AG20443 (cell line): ENCODE measurements around the gene RNF183.
"Not testable (repeated sequence)": the region's sequence is repeated elsewhere in the genome, so short reads cannot be mapped to it uniquely, and the experiment has no call there.

Experiments
- DNase-seq: peaks from one replicate; pipeline ENCODE4 v3.0.0; 2012; ENCODE audit warnings: low spot score, mixed read lengths

Gene RNF183

GRCh38 chr9:113316030-113316429, 12.9 kb upstream of the RNF183 start:
- DNase-seq: no peak

GRCh38 chr9:113315231-113315630, 12.1 kb upstream of the RNF183 start:
- no peak for DNase-seq

DNA sequence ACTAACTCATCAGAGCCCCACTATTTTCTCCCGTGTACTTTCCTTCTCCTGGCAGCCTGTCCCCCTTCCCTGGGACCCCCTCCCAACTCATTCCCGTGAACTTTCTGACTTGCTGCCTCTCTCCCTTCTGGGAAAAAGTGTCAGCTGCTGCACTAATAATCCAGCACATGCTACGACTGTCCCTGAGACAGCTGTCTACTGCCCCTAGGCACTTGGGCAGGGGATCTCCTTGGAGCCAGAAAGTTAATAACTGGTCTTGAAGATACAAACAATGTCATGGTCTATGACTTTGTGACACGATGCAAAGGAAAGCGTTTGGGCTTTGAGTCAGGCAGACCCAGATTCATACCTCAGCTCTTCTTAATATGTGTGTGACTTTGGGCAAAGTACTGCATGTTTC, 10.1 kb upstream of the RNF183 start:
- no peak for DNase-seq

GRCh38 chr9:113311961-113312360, 8.8 kb upstream of the RNF183 start:
- no peak for DNase-seq

DNA sequence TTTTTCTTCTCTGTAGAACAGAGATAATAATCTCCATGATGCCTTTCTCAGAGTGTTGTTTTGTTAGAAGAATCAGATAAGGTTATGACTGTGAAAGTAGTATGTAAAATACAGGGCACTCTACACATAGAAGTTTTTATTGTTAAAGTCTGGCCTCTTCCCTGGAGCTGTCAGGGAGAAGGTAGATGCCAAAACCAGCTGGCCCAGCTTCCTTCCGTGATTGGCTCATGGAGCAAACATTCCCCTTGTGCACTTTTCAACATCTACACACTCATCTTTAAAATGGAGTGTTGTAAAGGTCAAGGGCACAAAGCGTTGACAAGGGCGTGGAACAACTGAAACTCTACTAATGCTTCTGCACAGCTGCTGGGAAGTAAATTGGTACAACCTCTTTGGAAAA, 7.4 kb upstream of the RNF183 start:
- peak; percentile 19 for DNase-seq

GRCh38 chr9:113309204-113309813, 6.1 kb upstream of the RNF183 start:
- DNase-seq: peak; percentile 67

DNA sequence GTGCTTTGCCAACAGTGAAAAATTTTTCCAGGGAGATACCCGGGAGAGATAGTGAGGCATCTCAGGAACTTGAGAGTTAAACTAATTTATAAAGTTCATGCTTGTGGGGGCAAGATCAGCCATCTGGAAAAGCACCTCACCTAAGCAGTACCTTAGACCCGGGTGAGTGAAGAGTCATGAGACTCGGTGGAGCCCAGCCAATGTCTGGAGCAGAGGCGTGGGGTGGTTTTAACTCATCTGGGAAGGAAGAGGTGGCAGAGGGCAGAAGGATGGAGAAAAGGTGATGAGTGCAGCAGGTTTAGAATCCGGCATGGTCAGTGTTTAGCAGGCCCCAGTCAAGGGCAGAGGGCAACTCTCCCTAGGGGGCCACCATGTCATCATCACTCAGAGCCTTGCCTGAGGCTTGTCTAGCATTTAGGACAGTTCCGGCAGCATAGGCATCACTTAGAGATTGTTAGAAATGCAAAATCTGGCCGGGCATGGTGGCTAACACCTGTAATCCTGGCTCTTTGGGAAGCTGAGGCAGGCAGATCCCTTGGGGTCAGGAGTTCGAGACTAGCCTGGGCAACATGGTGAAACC, 4.3 kb upstream of the RNF183 start:
- no peak for DNase-seq

DNA sequence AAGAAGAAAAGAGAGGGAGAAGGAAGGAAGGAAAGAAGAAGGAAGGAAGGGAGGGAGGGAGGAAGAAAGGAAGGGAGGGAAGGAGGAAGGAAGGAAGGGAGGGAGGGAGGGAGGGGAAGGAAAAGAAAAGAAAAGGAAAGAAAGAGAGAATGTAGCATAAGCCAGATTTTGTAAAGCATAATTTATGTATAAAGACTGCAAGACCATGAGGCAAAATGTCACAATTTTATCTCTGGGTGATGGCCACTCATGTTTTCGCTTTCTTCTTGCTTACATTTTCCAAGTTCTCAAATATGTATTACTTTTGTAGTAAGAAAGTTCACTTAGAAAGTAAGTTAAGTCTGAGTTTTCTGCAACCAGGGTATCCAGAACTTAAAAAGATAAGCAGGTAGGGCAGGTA, 3.4 kb upstream of the RNF183 start:
- no peak for DNase-seq

DNA sequence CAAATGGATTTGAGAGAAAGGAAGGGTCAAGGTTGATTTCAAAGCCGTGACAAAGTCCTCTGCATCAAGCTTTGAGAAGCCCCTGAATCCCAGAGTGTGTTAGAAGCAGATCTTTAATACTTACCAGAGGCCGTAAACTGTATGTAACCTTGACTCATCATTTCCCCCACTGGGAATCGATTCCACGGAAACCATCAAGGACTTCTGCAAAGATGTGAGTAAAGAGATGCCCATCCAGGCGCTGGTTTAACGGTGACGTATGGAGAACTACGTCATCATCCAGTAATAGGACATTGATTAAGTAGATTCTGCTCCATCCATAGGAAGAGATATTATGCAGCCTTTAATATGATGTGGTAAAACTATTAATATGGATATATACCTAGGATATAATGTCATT, 1.6 kb downstream of the RNF183 start:
- no peak for DNase-seq

- DNase-seq: peak; percentile 16
These were observed 3.3 kb downstream of the RNF183 start for GRCh38 chr9:113299800-113300292.

- DNase-seq: no peak
These were observed 4.0 kb downstream of the RNF183 start for GRCh38 chr9:113298924-113299770.

- DNase-seq: no peak
These were observed 4.9 kb downstream of the RNF183 start for GRCh38 chr9:113298311-113298710.

DNA sequence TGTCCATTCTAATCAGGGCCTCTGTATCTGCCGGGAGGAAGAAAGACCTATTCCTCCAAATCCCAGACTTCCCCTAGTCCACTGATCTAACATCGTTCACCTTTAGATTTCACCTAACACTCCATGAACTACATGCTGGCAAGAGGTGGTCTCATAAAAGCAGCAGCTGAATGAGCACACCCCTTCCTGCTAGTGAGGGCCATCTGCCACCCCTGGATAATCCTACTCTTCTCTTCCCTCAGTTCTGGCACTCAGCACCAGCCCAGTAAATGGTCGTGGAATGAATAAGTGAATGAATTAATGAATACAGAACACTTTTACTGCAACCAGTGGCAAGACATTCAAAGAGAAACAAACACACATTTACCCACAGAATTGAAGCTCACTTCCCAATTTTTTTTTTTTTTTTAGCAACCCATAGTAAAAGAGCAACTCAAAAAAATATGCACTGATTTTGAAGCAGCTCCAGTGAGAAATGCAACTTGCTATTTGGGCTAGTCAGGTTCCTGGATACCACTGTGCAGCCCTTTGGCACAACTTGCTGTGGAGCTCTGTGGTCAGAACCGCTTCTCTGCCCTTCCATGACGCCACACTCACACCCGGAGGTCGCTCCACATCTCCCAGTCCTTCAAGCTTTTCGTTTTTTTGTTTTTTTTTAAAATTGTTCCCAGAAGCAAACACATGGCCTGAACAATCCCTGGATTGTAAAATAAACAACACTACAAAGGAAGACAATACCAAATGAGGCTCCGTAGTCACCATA, 6.2 kb downstream of the RNF183 start:
- DNase-seq: no peak

DNA sequence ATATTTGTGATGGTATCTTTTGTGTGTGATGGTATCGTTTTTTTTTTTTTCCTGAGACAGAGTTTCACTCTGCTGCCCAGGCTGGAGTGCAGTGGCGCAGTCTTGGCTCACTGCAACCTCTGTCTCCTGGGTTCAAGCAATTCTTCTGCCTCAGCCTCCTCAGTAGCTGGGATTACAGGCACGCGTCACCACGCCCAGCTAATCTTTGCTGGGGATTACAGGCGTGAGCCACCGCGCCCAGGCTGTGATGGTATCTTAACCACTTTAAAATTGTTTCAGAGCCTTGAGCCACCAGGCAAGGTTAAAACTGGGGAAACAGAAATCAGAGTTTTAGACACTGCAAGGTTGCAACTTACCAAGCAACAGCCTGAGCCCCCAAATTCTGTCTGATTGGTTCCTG, 6.9 kb downstream of the RNF183 start:
- not testable (repeated sequence) for DNase-seq

DNA sequence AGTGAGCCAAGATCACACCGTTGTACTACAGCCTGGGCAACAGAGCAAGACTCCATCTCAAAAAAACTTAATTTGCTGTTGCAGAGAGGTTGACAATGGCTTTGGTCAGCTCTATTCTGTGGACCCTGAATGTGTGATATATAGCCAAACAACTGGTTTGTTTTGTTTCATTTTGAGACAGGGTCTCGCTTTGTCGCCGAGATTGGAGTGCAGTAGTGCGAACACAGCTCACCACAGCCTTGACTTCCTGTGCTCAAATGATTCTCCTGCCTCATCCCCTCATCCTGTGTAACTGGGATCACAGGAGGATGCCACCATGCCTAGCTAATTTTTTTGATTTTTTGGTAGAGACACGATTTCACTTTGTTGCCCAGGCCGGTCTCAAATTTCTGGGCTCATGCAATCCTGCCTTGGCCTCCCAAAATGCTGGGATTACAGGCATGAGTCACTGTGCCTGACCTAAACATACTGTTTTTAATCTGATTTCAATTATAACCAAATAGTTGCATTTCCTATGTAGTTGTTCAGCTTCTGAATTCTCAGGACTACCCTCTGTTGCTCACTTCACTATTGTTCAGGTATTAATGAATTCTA, 9.8 kb downstream of the RNF183 start:
- DNase-seq: no peak

GRCh38 chr9:113290052-113290607, 13.0 kb downstream of the RNF183 start:
- no peak for DNase-seq

DNA sequence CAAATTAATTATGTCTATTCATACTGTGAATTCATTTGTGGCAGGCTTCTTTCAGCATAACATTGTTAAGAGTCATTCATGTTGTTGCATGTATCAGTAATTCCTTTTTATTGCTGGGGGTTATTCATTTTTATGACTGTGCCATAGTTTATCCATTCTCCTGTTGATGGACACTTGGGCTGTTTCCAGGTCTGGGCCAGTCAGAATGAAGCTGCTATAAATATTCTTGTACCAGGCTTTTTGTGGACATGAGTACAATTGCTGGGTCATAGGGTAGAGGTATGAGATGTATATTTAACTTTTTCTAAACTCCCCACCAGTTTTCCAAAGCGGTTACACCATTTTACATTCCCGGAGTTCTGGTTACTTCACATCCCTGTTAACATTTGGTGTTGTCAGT, 14.1 kb downstream of the RNF183 start:
- no peak for DNase-seq

- no peak for DNase-seq
These were observed 21.8 kb downstream of the RNF183 start for GRCh38 chr9:113281356-113281755.

- DNase-seq: no peak
These were observed 24.3 kb downstream of the RNF183 start for GRCh38 chr9:113278840-113279239.

- peak; percentile 99 for DNase-seq
These were observed 27.7 kb downstream of the RNF183 start, which contains the start of the genes CDC26 and PRPF4 for GRCh38 chr9:113275157-113276131. Gene CDC26 (minus strand): TSS chr9:113275572. CDS start chr9:113272507, 3,065 bp downstream. Gene PRPF4 (plus strand): TSS chr9:113275658. CDS start chr9:113275744, 86 bp downstream.
